ENCODE results near the gene SRP9.

The SRP9 gene

GRCh38 chr1:225738763-225739162 lies 38.9 kb upstream of the SRP9 start:
- no peak overlapping the region for H2BK12ac ChIP-seq (ENCODE audit: low read length in 2 of 2)
- H2AK5ac ChIP-seq (ENCODE audit: low read length, severe bottlenecking): no peak overlapping the region
- H3K4ac ChIP-seq (ENCODE audit: low read depth in 1 of 2, low read length in 2 of 2): no peak overlapping the region
- no peak overlapping the region for H3K14ac ChIP-seq (ENCODE audit: low read length in 2 of 2)
- H3K27ac ChIP-seq (ENCODE audit: low read length, poor library complexity, severe bottlenecking): no peak overlapping the region
- no peaks in the 10 kb centered on the region for H3K27me3 ChIP-seq (ENCODE audit: control insufficient read depth in 1 of 2, insufficient read depth in 1 of 2, low read length in 2 of 2)
- no peak overlapping the region for H4K8ac ChIP-seq (ENCODE audit: low read length)
- H2BK5ac ChIP-seq (ENCODE audit: low read depth, low read length, poor library complexity, severe bottlenecking): no peak overlapping the region
- H3K4me1 ChIP-seq (ENCODE audit: control insufficient read depth, insufficient read depth, low read depth, low read length): peaks cover 16% of the 10 kb centered on the region
- H3K4me2 ChIP-seq (ENCODE audit: low read length, poor library complexity, severe bottlenecking): no peak overlapping the region
- no peak overlapping the region for H2BK15ac ChIP-seq (ENCODE audit: low read depth, poor library complexity, severe bottlenecking)
- no peak overlapping the region for H3K9ac ChIP-seq (ENCODE audit: low read length)
- no peak overlapping the region for H4K91ac ChIP-seq (ENCODE audit: low read length)
- H3K18ac ChIP-seq (ENCODE audit: low read depth in 1 of 2, low read length in 2 of 2): no peak overlapping the region
- no peak overlapping the region for H2AFZ ChIP-seq (ENCODE audit: low read depth, low read length)
- H2BK120ac ChIP-seq (ENCODE audit: low read depth, low read length): no peak overlapping the region
- no peak for DNase-seq
- 90% methylated on average over 2 of the region's 2 CpGs for whole genome bisulfite sequencing
- no peak overlapping the region for H3K23ac ChIP-seq (ENCODE audit: low read length in 2 of 2)
- no peaks in the 10 kb centered on the region for H3K36me3 ChIP-seq (ENCODE audit: control insufficient read depth in 1 of 2, insufficient read depth in 2 of 2, low read depth in 1 of 2, low read length in 2 of 2)
- no peaks in the 10 kb centered on the region for H3K79me1 ChIP-seq (replicated peaks; ENCODE audit: low read length, poor library complexity, severe bottlenecking)
- no peak overlapping the region for H3K4me3 ChIP-seq (ENCODE audit: insufficient read depth in 1 of 2, low read depth in 1 of 2, low read length in 2 of 2)
- H3K9me3 ChIP-seq (ENCODE audit: control insufficient read depth, low read length): no peaks in the 10 kb centered on the region

GRCh38 chr1:225739542-225740107 lies 38.0 kb upstream of the SRP9 start:
- no peaks in the 10 kb centered on the region for H3K79me1 ChIP-seq (replicated peaks; ENCODE audit: low read length, poor library complexity, severe bottlenecking)
- H2BK12ac ChIP-seq (ENCODE audit: low read length in 2 of 2): no peak overlapping the region
- no peak overlapping the region for H2BK5ac ChIP-seq (ENCODE audit: low read depth, low read length, poor library complexity, severe bottlenecking)
- no peaks in the 10 kb centered on the region for H3K9me3 ChIP-seq (ENCODE audit: control insufficient read depth, low read length)
- no peak overlapping the region for H2AFZ ChIP-seq (ENCODE audit: low read depth, low read length)
- no peaks in the 10 kb centered on the region for H3K36me3 ChIP-seq (ENCODE audit: control insufficient read depth in 1 of 2, insufficient read depth in 2 of 2, low read depth in 1 of 2, low read length in 2 of 2)
- no peak overlapping the region for H3K27ac ChIP-seq (ENCODE audit: low read length, poor library complexity, severe bottlenecking)
- no peak overlapping the region for H3K9ac ChIP-seq (ENCODE audit: low read length)
- H2AK5ac ChIP-seq (ENCODE audit: low read length, severe bottlenecking): no peak overlapping the region
- H3K4me3 ChIP-seq (ENCODE audit: insufficient read depth in 1 of 2, low read depth in 1 of 2, low read length in 2 of 2): no peak overlapping the region
- no peak overlapping the region for H3K4me2 ChIP-seq (ENCODE audit: low read length, poor library complexity, severe bottlenecking)
- H4K8ac ChIP-seq (ENCODE audit: low read length): no peak overlapping the region
- no peak for DNase-seq
- H3K4ac ChIP-seq (ENCODE audit: low read depth in 1 of 2, low read length in 2 of 2): no peak overlapping the region
- no peak overlapping the region for H3K14ac ChIP-seq (ENCODE audit: low read length in 2 of 2)
- H3K23ac ChIP-seq (ENCODE audit: low read length in 2 of 2): no peak overlapping the region
- H3K4me1 ChIP-seq (ENCODE audit: control insufficient read depth, insufficient read depth, low read depth, low read length): peaks cover 16% of the 10 kb centered on the region
- no peaks in the 10 kb centered on the region for H3K27me3 ChIP-seq (ENCODE audit: control insufficient read depth in 1 of 2, insufficient read depth in 1 of 2, low read length in 2 of 2)
- no peak overlapping the region for H4K91ac ChIP-seq (ENCODE audit: low read length)
- WGBS: 98% methylated on average over 3 of the region's 5 CpGs
- no peak overlapping the region for H2BK120ac ChIP-seq (ENCODE audit: low read depth, low read length)
- no peak overlapping the region for H2BK15ac ChIP-seq (ENCODE audit: low read depth, poor library complexity, severe bottlenecking)
- H3K18ac ChIP-seq (ENCODE audit: low read depth in 1 of 2, low read length in 2 of 2): no peak overlapping the region

- Histone ChIP-seq H3K4me1 (ENCODE audit: control insufficient read depth, insufficient read depth, low read depth, low read length) (peaks cover 13% of the 10 kb centered on the region), H3K4ac (ENCODE audit: low read depth in 1 of 2, low read length in 2 of 2) (no peak overlapping the region), H3K18ac (ENCODE audit: low read depth in 1 of 2, low read length in 2 of 2) (peak overlapping the region in 1 of 2 experiments; percentile 73), H2BK120ac (ENCODE audit: low read depth, low read length) (no peak overlapping the region), H3K23ac (ENCODE audit: low read length in 2 of 2) (no peak overlapping the region), H3K9ac (ENCODE audit: low read length) (no peak overlapping the region), H4K91ac (ENCODE audit: low read length) (peak overlapping the region; percentile 50), H4K8ac (ENCODE audit: low read length) (no peak overlapping the region), H3K14ac (ENCODE audit: low read length in 2 of 2) (peak overlapping the region in 1 of 2 experiments; percentile 55), H3K36me3 (ENCODE audit: control insufficient read depth in 1 of 2, insufficient read depth in 2 of 2, low read depth in 1 of 2, low read length in 2 of 2) (no peaks in the 10 kb centered on the region), H2BK5ac (ENCODE audit: low read depth, low read length, poor library complexity, severe bottlenecking) (no peak overlapping the region), H2AK5ac (ENCODE audit: low read length, severe bottlenecking) (peak overlapping the region; percentile 89), H2BK12ac (ENCODE audit: low read length in 2 of 2) (no peak overlapping the region), H2BK15ac (ENCODE audit: low read depth, poor library complexity, severe bottlenecking) (peak overlapping the region; percentile 84), H3K9me3 (ENCODE audit: control insufficient read depth, low read length) (no peaks in the 10 kb centered on the region), H3K4me2 (ENCODE audit: low read length, poor library complexity, severe bottlenecking) (no peak overlapping the region), H3K4me3 (ENCODE audit: insufficient read depth in 1 of 2, low read depth in 1 of 2, low read length in 2 of 2) (no peak overlapping the region), H3K79me1 (replicated peaks; ENCODE audit: low read length, poor library complexity, severe bottlenecking) (no peaks in the 10 kb centered on the region), H3K27ac (ENCODE audit: low read length, poor library complexity, severe bottlenecking) (no peak overlapping the region), H3K27me3 (ENCODE audit: control insufficient read depth in 1 of 2, insufficient read depth in 1 of 2, low read length in 2 of 2) (no peaks in the 10 kb centered on the region), H2AFZ (ENCODE audit: low read depth, low read length) (no peak overlapping the region)
- WGBS: 98% methylated on average over 2 of the region's 2 CpGs
- no peak for DNase-seq
Observed at GRCh38 chr1:225744745-225745144, 32.9 kb upstream of the SRP9 start.

- Histone ChIP-seq H3K9me3 (ENCODE audit: control insufficient read depth, low read length) (no peaks in the 10 kb centered on the region), H3K9ac (ENCODE audit: low read length) (no peak overlapping the region), H3K27ac (ENCODE audit: low read length, poor library complexity, severe bottlenecking) (peak overlapping the region; percentile 1), H2BK5ac (ENCODE audit: low read depth, low read length, poor library complexity, severe bottlenecking) (no peak overlapping the region), H3K36me3 (ENCODE audit: control insufficient read depth in 1 of 2, insufficient read depth in 2 of 2, low read depth in 1 of 2, low read length in 2 of 2) (no peaks in the 10 kb centered on the region), H3K27me3 (ENCODE audit: control insufficient read depth in 1 of 2, insufficient read depth in 1 of 2, low read length in 2 of 2) (peaks cover 0 to 5% of the 10 kb centered on the region in 2 experiments), H3K79me1 (replicated peaks; ENCODE audit: low read length, poor library complexity, severe bottlenecking) (no peaks in the 10 kb centered on the region), H3K4me1 (ENCODE audit: control insufficient read depth, insufficient read depth, low read depth, low read length) (peaks cover 14% of the 10 kb centered on the region), H2AK5ac (ENCODE audit: low read length, severe bottlenecking) (peak overlapping the region; percentile 100), H4K8ac (ENCODE audit: low read length) (no peak overlapping the region), H2BK15ac (ENCODE audit: low read depth, poor library complexity, severe bottlenecking) (no peak overlapping the region), H3K4me3 (ENCODE audit: insufficient read depth in 1 of 2, low read depth in 1 of 2, low read length in 2 of 2) (no peak overlapping the region), H3K14ac (ENCODE audit: low read length in 2 of 2) (no peak overlapping the region), H2AFZ (ENCODE audit: low read depth, low read length) (peak overlapping the region; percentile 51), H2BK120ac (ENCODE audit: low read depth, low read length) (no peak overlapping the region), H4K91ac (ENCODE audit: low read length) (no peak overlapping the region), H3K23ac (ENCODE audit: low read length in 2 of 2) (no peak overlapping the region), H2BK12ac (ENCODE audit: low read length in 2 of 2) (no peak overlapping the region), H3K4ac (ENCODE audit: low read depth in 1 of 2, low read length in 2 of 2) (no peak overlapping the region), H3K18ac (ENCODE audit: low read depth in 1 of 2, low read length in 2 of 2) (no peak overlapping the region), H3K4me2 (ENCODE audit: low read length, poor library complexity, severe bottlenecking) (no peak overlapping the region)
- DNase-seq: no peak
Observed at GRCh38 chr1:225745273-225745672, 32.4 kb upstream of the SRP9 start.
